SK-N-MC (cell line): ENCODE measurements around the gene HGS.

Source experiments
- EZH2 ChIP-seq: fragments of 200-600 bp; sonication (generic); IDR thresholded peaks from one replicate; pipeline ENCODE4 v1.6.1; 2017; ENCODE audit warnings: antibody characterized with exemption
- FOXP2 ChIP-seq: optimal IDR thresholded peaks from 2 replicates; pipeline ENCODE3; 2011; ENCODE audit warnings: mild to moderate bottlenecking, moderate library complexity; ENCODE audit not compliant: insufficient read depth; ENCODE audit errors: extremely low read length, control extremely low read depth
- POLR2AphosphoS5 ChIP-seq: IDR thresholded peaks from 2 replicates; pipeline ENCODE4 v1.6.1; 2012; ENCODE audit warnings: mild to moderate bottlenecking, low read depth, low read length, borderline replicate concordance

DNA sequence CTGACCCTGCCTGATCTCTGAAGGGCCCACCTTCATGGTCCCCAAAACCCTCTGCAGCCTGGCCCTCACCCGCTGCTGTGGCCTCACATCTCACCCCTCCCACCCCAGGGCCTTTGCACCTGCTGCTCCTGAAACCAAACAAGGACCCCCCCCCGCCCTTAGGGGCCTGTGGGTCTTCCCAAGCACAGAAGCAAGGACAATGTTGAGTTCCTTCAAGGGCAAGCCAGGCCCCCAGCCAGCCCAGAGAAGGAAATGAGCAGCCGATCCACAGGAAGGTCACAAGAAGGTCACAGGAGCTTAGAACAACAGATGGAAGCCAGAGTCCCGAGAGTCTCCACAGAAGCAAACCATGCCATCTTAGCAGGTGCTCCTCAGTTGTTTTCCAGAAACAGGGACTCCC is 27.0 kb upstream of the HGS start:
- TF ChIP-seq EZH2 (no peak), POLR2AphosphoS5 (no peak), FOXP2 (no peak)
